ENCODE measurements around the gene MYH15. TPM values are rescaled to one million over a fixed set of nuclear protein-coding genes. Genes with fewer than 3 reads are reported as not detected.

Gene MYH15
- under 1 TPM; 0.35 to 0.37 TPM for total RNA-seq

- no peak within 1 kb of the TSS for H3K27ac Mint-ChIP-seq
- peaks cover 2% of the 10 kb centered on the region for H3K27me3 Mint-ChIP-seq
- ATAC-seq (no peak), DNase-seq (no peak)
- peaks cover 4% of the 10 kb centered on the region for H3K4me1 Mint-ChIP-seq
- H3K9me3 Mint-ChIP-seq (ENCODE audit: low read depth), result no peaks in the 10 kb centered on the region
- no peak within 1 kb of the TSS for H3K4me3 Mint-ChIP-seq
- CTCF ChIA-PET, result no interaction called here
- H3K36me3 Mint-ChIP-seq, result no peaks in the 10 kb centered on the region
Measured at GRCh38 chr3:108510496-108510895, at the start of gene MYH15. MYH15 (minus strand) TSS chr3:108510596; CDS start chr3:108510530, 66 bp downstream.

GRCh38 chr3:108555966-108556581 lies 45.7 kb upstream of the MYH15 start:
- no peaks in the 10 kb centered on the region for H3K27me3 Mint-ChIP-seq
- CTCF ChIA-PET, result interaction anchor here (1.3 kb wide), 1 partner anchor 17 kb away, joined by 3 read pairs; no protein-coding TSS in a partner anchor
- peaks cover 59% of the 10 kb centered on the region for H3K36me3 Mint-ChIP-seq
- no peak for DNase-seq
- ATAC-seq, result no peak
- peaks cover 5% of the 10 kb centered on the region for H3K4me1 Mint-ChIP-seq
- no peaks in the 10 kb centered on the region for H3K9me3 Mint-ChIP-seq (ENCODE audit: low read depth)
- no peak overlapping the region for H3K4me3 Mint-ChIP-seq
- H3K27ac Mint-ChIP-seq, result no peak overlapping the region

- Mint-ChIP-seq H3K36me3 (peaks cover 55% of the 10 kb centered on the region), H3K9me3 (ENCODE audit: low read depth) (no peaks in the 10 kb centered on the region), H3K27me3 (no peaks in the 10 kb centered on the region), H3K4me1 (peaks cover 5% of the 10 kb centered on the region), H3K4me3 (no peak overlapping the region), H3K27ac (peak overlapping the region; percentile 0)
- ATAC-seq (no peak), DNase-seq (no peak)
- CTCF ChIA-PET, result interaction anchor here (1.1 to 1.7 kb wide), 2 partner anchors 9 to 48 kb away, joined by 3 to 5 read pairs; no protein-coding TSS in a partner anchor
Measured at GRCh38 chr3:108554913-108555571, 44.6 kb upstream of the MYH15 start.

- Mint-ChIP-seq H3K27me3 (no peaks in the 10 kb centered on the region), H3K4me1 (peaks cover 5% of the 10 kb centered on the region), H3K9me3 (ENCODE audit: low read depth) (no peaks in the 10 kb centered on the region), H3K27ac (peak overlapping the region; percentile 50), H3K36me3 (peaks cover 54% of the 10 kb centered on the region), H3K4me3 (no peak overlapping the region)
- no peak for DNase-seq
- CTCF ChIA-PET, result interaction anchor here (1.1 to 1.7 kb wide), 2 partner anchors 9 to 49 kb away, joined by 3 to 5 read pairs; no protein-coding TSS in a partner anchor
- ATAC-seq, result no peak
Measured at GRCh38 chr3:108554229-108554628, 43.8 kb upstream of the MYH15 start.

- peaks cover 5% of the 10 kb centered on the region for H3K4me1 Mint-ChIP-seq
- no peaks in the 10 kb centered on the region for H3K9me3 Mint-ChIP-seq (ENCODE audit: low read depth)
- CTCF ChIA-PET, result interaction anchor here (0.8 to 3.0 kb wide), 18 partner anchors 8 to 363 kb away, joined by 3 to 21 read pairs (median 4); no protein-coding TSS in a partner anchor
- DNase-seq (no peak), ATAC-seq (no peak)
- H3K36me3 Mint-ChIP-seq, result peaks cover 51% of the 10 kb centered on the region
- H3K27ac Mint-ChIP-seq, result peak overlapping the region; percentile 36
- H3K27me3 Mint-ChIP-seq, result no peaks in the 10 kb centered on the region
- H3K4me3 Mint-ChIP-seq, result no peak overlapping the region
Measured at GRCh38 chr3:108552267-108553159, 42.1 kb upstream of the MYH15 start.

GRCh38 chr3:108548886-108549285 lies 38.5 kb upstream of the MYH15 start:
- H3K36me3 Mint-ChIP-seq, result peaks cover 52% of the 10 kb centered on the region
- CTCF ChIA-PET, result no interaction called here
- ATAC-seq, result no peak
- H3K27me3 Mint-ChIP-seq, result no peaks in the 10 kb centered on the region
- H3K9me3 Mint-ChIP-seq (ENCODE audit: low read depth), result no peaks in the 10 kb centered on the region
- DNase-seq, result no peak
- no peak overlapping the region for H3K4me3 Mint-ChIP-seq
- peaks cover 6% of the 10 kb centered on the region for H3K4me1 Mint-ChIP-seq
- H3K27ac Mint-ChIP-seq, result no peak overlapping the region

- no peaks in the 10 kb centered on the region for H3K27me3 Mint-ChIP-seq
- no peaks in the 10 kb centered on the region for H3K9me3 Mint-ChIP-seq (ENCODE audit: low read depth)
- ATAC-seq (no peak), DNase-seq (no peak)
- H3K27ac Mint-ChIP-seq, result no peak overlapping the region
- H3K4me1 Mint-ChIP-seq, result peaks cover 6% of the 10 kb centered on the region
- H3K36me3 Mint-ChIP-seq, result peaks cover 56% of the 10 kb centered on the region
- no peak overlapping the region for H3K4me3 Mint-ChIP-seq
- CTCF ChIA-PET, result no interaction called here
Measured at GRCh38 chr3:108548304-108548703, 37.9 kb upstream of the MYH15 start.

GRCh38 chr3:108546692-108547091 lies 36.3 kb upstream of the MYH15 start:
- H3K4me3 Mint-ChIP-seq, result no peak overlapping the region
- H3K36me3 Mint-ChIP-seq, result peaks cover 52% of the 10 kb centered on the region
- ATAC-seq, result no peak
- no peaks in the 10 kb centered on the region for H3K27me3 Mint-ChIP-seq
- peaks cover 4% of the 10 kb centered on the region for H3K4me1 Mint-ChIP-seq
- H3K9me3 Mint-ChIP-seq (ENCODE audit: low read depth), result no peaks in the 10 kb centered on the region
- H3K27ac Mint-ChIP-seq, result no peak overlapping the region
- CTCF ChIA-PET, result no interaction called here
- DNase-seq, result no peak

GRCh38 chr3:108546247-108546646 lies 35.9 kb upstream of the MYH15 start:
- no peak for ATAC-seq
- DNase-seq, result no peak
- H3K4me3 Mint-ChIP-seq, result no peak overlapping the region
- peaks cover 50% of the 10 kb centered on the region for H3K36me3 Mint-ChIP-seq
- no peaks in the 10 kb centered on the region for H3K9me3 Mint-ChIP-seq (ENCODE audit: low read depth)
- H3K4me1 Mint-ChIP-seq, result peaks cover 4% of the 10 kb centered on the region
- no peaks in the 10 kb centered on the region for H3K27me3 Mint-ChIP-seq
- no peak overlapping the region for H3K27ac Mint-ChIP-seq
- CTCF ChIA-PET, result no interaction called here

- no peaks in the 10 kb centered on the region for H3K27me3 Mint-ChIP-seq
Measured at GRCh38 chr3:108538083-108538482, 27.7 kb upstream of the MYH15 start.

GRCh38 chr3:108528459-108529252 lies 18.3 kb upstream of the MYH15 start:
- Mint-ChIP-seq H3K4me1 (no peaks in the 10 kb centered on the region), H3K4me3 (no peak overlapping the region), H3K27me3 (peaks cover 21% of the 10 kb centered on the region), H3K27ac (no peak overlapping the region), H3K36me3 (no peaks in the 10 kb centered on the region), H3K9me3 (ENCODE audit: low read depth) (no peaks in the 10 kb centered on the region)
- no peak for ATAC-seq
- CTCF ChIA-PET, result no interaction called here
- no peak for DNase-seq

More at GRCh38 chr3:108538083-108538482, 27.7 kb upstream of the MYH15 start:
- Mint-ChIP-seq H3K27ac (no peak overlapping the region), H3K4me3 (no peak overlapping the region), H3K9me3 (ENCODE audit: low read depth) (no peaks in the 10 kb centered on the region), H3K36me3 (peaks cover 10% of the 10 kb centered on the region), H3K4me1 (no peaks in the 10 kb centered on the region)
- DNase-seq (no peak), ATAC-seq (no peak)
- CTCF ChIA-PET, result interaction anchor here (2.7 kb wide), 1 partner anchor 14 kb away, joined by 12 read pairs; no protein-coding TSS in a partner anchor

GRCh38 chr3:108527817-108528216 lies 17.4 kb upstream of the MYH15 start:
- Mint-ChIP-seq H3K27me3 (peaks cover 21% of the 10 kb centered on the region), H3K4me3 (no peak overlapping the region), H3K36me3 (no peaks in the 10 kb centered on the region), H3K9me3 (ENCODE audit: low read depth) (no peaks in the 10 kb centered on the region), H3K27ac (no peak overlapping the region), H3K4me1 (no peaks in the 10 kb centered on the region)
- CTCF ChIA-PET, result no interaction called here
- ATAC-seq, result no peak
- DNase-seq, result no peak

- no peaks in the 10 kb centered on the region for H3K36me3 Mint-ChIP-seq
Measured at GRCh38 chr3:108527109-108527508, 16.7 kb upstream of the MYH15 start.

More at GRCh38 chr3:108527109-108527508, 16.7 kb upstream of the MYH15 start:
- DNase-seq (no peak), ATAC-seq (no peak)
- H3K9me3 Mint-ChIP-seq (ENCODE audit: low read depth), result no peaks in the 10 kb centered on the region
- H3K4me3 Mint-ChIP-seq, result no peak overlapping the region
- no peaks in the 10 kb centered on the region for H3K4me1 Mint-ChIP-seq
- CTCF ChIA-PET, result no interaction called here
- no peak overlapping the region for H3K27ac Mint-ChIP-seq
- peaks cover 18% of the 10 kb centered on the region for H3K27me3 Mint-ChIP-seq
